A673 (cell line): ENCODE measurements around the gene FOXN3. TPM values are rescaled to one million over a fixed set of nuclear protein-coding genes. Genes with fewer than 3 reads are reported as not detected.

Experiments used
- BruUV-seq: library from RNA; stranded (reverse); fragments of 400-500 nt; replicated peaks from 2 replicates; lab custom pipeline; 2021; lab: Mats Ljungman, UMichigan
- CTCF ChIA-PET: fragments of 300-600 bp; sonication (Branson Sonifier 250); formaldehyde crosslinking; loops from one replicate; lab custom pipeline; 2022; ENCODE audit warnings: antibody characterized with exemption; lab: Charles Lee
- POLR2A ChIA-PET: fragments of 300-600 bp; sonication (Branson Sonifier 250); formaldehyde crosslinking; loops from one replicate; lab custom pipeline; 2022; ENCODE audit warnings: antibody characterized with exemption; ENCODE audit not compliant: low non-redundant PET; lab: Charles Lee
- DNase-seq: peaks from one replicate; pipeline ENCODE4 v3.0.0-alpha.2; 2015; ENCODE audit warnings: low spot score
- H3K27ac ChIP-seq: fragments of 200-600 bp; sonication (generic); 2 replicates; pipeline ENCODE4 v1.5.1; 2016; ENCODE audit warnings: mixed run types, low read depth, mild to moderate bottlenecking, mixed read lengths, antibody characterized with exemption, low read length; ENCODE audit not compliant: poor library complexity, severe bottlenecking
- H3K27me3 ChIP-seq: fragments of 200-600 bp; sonication (generic); replicated peaks from 2 replicates; pipeline ENCODE4 v1.6.1; 2017; ENCODE audit warnings: mixed run types, low read depth, mild to moderate bottlenecking, mixed read lengths, antibody characterized with exemption, low read length; ENCODE audit not compliant: insufficient read depth, poor library complexity
- H3K36me3 ChIP-seq: fragments of 200-600 bp; sonication (generic); 2 replicates; pipeline ENCODE4 v1.6.1; 2016; ENCODE audit warnings: mixed run types, mild to moderate bottlenecking, mixed read lengths, antibody characterized with exemption, low read length; ENCODE audit not compliant: insufficient read depth, poor library complexity, severe bottlenecking
- H3K4me1 ChIP-seq: fragments of 200-600 bp; sonication (generic); 2 replicates; pipeline ENCODE4 v1.6.1; 2017; ENCODE audit warnings: mixed run types, mild to moderate bottlenecking, mixed read lengths, antibody characterized with exemption, low read length; ENCODE audit not compliant: insufficient read depth, poor library complexity, severe bottlenecking
- H3K4me3 ChIP-seq: fragments of 200-600 bp; sonication (generic); 2 replicates; pipeline ENCODE4 v1.5.1; 2016; ENCODE audit warnings: low read depth, mixed run types, mild to moderate bottlenecking, mixed read lengths, low read length; ENCODE audit not compliant: poor library complexity, severe bottlenecking
- H3K9me3 ChIP-seq: fragments of 200-600 bp; sonication (generic); 2 replicates; pipeline ENCODE4 v1.6.1; 2016; ENCODE audit warnings: mixed run types, low read depth, mild to moderate bottlenecking, mixed read lengths, antibody characterized with exemption, low read length; ENCODE audit not compliant: poor library complexity, severe bottlenecking
- CTCF ChIP-seq: fragments of 300-800, 200-600 bp; sonication (generic); conservative IDR thresholded peaks from 2 replicates; pipeline ENCODE4 v1.5.1; 2017; ENCODE audit warnings: low read depth, mild to moderate bottlenecking, antibody characterized with exemption, low read length, moderate library complexity, mixed read lengths
- EZH2 ChIP-seq: fragments of 200-600 bp; sonication (generic); IDR thresholded peaks from 2 replicates; pipeline ENCODE4 v1.6.1; 2017; ENCODE audit warnings: borderline replicate concordance, low read depth, mild to moderate bottlenecking, mixed read lengths, antibody characterized with exemption, low read length; ENCODE audit not compliant: poor library complexity, severe bottlenecking
- intact Hi-C: fragments of 100-400 bp; cut with micrococcal nuclease; formaldehyde crosslinking; loops from one replicate; pipeline ENCODE4 v1.10.0; 2022; ENCODE audit not compliant: unreplicated experiment
- total RNA-seq: library from RNA; stranded (reverse); gene quantifications from 2 replicates; pipeline ENCODE4 v1.2.3, GENCODE V29; 2021

The FOXN3 gene
- total RNA-seq, 1 experiment from 2014 or later: 15.3 TPM

GRCh38 chr14:89386212-89386886, 30.7 kb downstream of the FOXN3 start:
- Histone ChIP-seq H3K9me3 (no peaks in the 10 kb centered on the region), H3K4me3 (no peak overlapping the region), H3K27ac (no peak overlapping the region), H3K36me3 (no peaks in the 10 kb centered on the region), H3K27me3 (no peaks in the 10 kb centered on the region), H3K4me1 (peaks cover 6% of the 10 kb centered on the region)
- no TSS peak for BruUV-seq
- ChIA-PET CTCF (no interaction called here), POLR2A (no interaction called here)
- intact Hi-C loops: no loop called here
- DNase-seq: no peak
- TF ChIP-seq CTCF (no peak), EZH2 (no peak)

GRCh38 chr14:89384636-89385035, 32.4 kb downstream of the FOXN3 start:
- POLR2A ChIA-PET: no interaction called here
- intact Hi-C loops: no loop called here

GRCh38 chr14:89384023-89384422, 33.0 kb downstream of the FOXN3 start:
- intact Hi-C loops: no loop called here
- Histone ChIP-seq H3K4me1 (peaks cover 6% of the 10 kb centered on the region), H3K9me3 (no peaks in the 10 kb centered on the region), H3K4me3 (no peak overlapping the region), H3K36me3 (no peaks in the 10 kb centered on the region), H3K27me3 (no peaks in the 10 kb centered on the region), H3K27ac (no peak overlapping the region)
- ChIA-PET POLR2A (no interaction called here), CTCF (no interaction called here)
- BruUV-seq: no TSS peak
- no peak for DNase-seq
- no peak for TF ChIP-seq EZH2
- no peak for TF ChIP-seq CTCF

More at GRCh38 chr14:89384636-89385035, 32.4 kb downstream of the FOXN3 start:
- Histone ChIP-seq H3K4me1 (peaks cover 6% of the 10 kb centered on the region), H3K4me3 (no peak overlapping the region), H3K9me3 (no peaks in the 10 kb centered on the region), H3K27ac (no peak overlapping the region), H3K36me3 (no peaks in the 10 kb centered on the region), H3K27me3 (no peaks in the 10 kb centered on the region)
- no TSS peak for BruUV-seq
- CTCF ChIA-PET: no interaction called here
- TF ChIP-seq CTCF (no peak), EZH2 (no peak)
- no peak for DNase-seq
